ENCODE data around the gene SERPIND1. TPM values are rescaled to one million over a fixed set of nuclear protein-coding genes. Genes with fewer than 3 reads are reported as not detected.

Gene SERPIND1
- polyA plus RNA-seq, 3 donors = not detected

GRCh38 chr22:20782083-20782482, 8.2 kb downstream of the SERPIND1 start:
- H3K4me3 Mint-ChIP-seq = no peak overlapping the region
- no peak overlapping the region for H3K27ac Mint-ChIP-seq
- peaks cover 9% of the 10 kb centered on the region for H4K20me1 ChIP-seq (ENCODE audit: insufficient read depth, low read length)
- H3K9me3 Mint-ChIP-seq = no peaks in the 10 kb centered on the region
- TF ChIP-seq CTCF (IDR thresholded peaks at IDR 0.05) = no peak
- no peak for DNase-seq
- no peaks in the 10 kb centered on the region for H3K79me2 ChIP-seq (ENCODE audit: insufficient read depth, low read length)
- peaks cover 5% of the 10 kb centered on the region for H3K4me1 Mint-ChIP-seq
- H3K4me1 ChIP-seq (ENCODE audit: control insufficient read depth in 1 of 2, insufficient read depth in 2 of 2, low read length in 2 of 2) = peaks cover 0 to 5% of the 10 kb centered on the region in 2 donors
- H3K27me3 ChIP-seq (ENCODE audit: control insufficient read depth in 2 of 2, insufficient read depth in 2 of 2, low read length in 2 of 2) = no peaks in the 10 kb centered on the region
- no peak overlapping the region for H2AFZ ChIP-seq (ENCODE audit: insufficient read depth, low read depth, low read length, poor library complexity, severe bottlenecking)
- H3K36me3 ChIP-seq (replicated peaks in 1 of 2; ENCODE audit: control insufficient read depth in 1 of 2, insufficient read depth in 2 of 2, low read length in 2 of 2) = peaks cover 45 to 92% of the 10 kb centered on the region in 2 donors
- no peaks in the 10 kb centered on the region for H3K9me3 ChIP-seq (replicated peaks in 1 of 2; ENCODE audit: control insufficient read depth in 1 of 2, insufficient read depth in 1 of 2, low read length in 2 of 2)
- intact Hi-C loops (cut with micrococcal nuclease) = no loop called here
- peaks cover 0 to 2% (median 0%) of the 10 kb centered on the region in 3 donors for H3K27me3 Mint-ChIP-seq (ENCODE audit: low read depth in 3 of 3)
- no peak overlapping the region for H3K9ac ChIP-seq (ENCODE audit: insufficient read depth, low read length, poor library complexity, severe bottlenecking)
- no peak overlapping the region for H3K4me2 ChIP-seq (replicated peaks; ENCODE audit: extremely low read depth, low read length, poor library complexity, severe bottlenecking)
- no peak overlapping the region for H3K27ac ChIP-seq (ENCODE audit: low read depth in 1 of 2, low read length in 2 of 2)
- no peak overlapping the region for H3K4me3 ChIP-seq (replicated peaks in 1 of 3; ENCODE audit: low read depth in 2 of 3, low read length in 3 of 3)
- peaks cover 57 to 85% of the 10 kb centered on the region in 2 donors for H3K36me3 Mint-ChIP-seq
- WGBS (ENCODE audit: insufficient coverage) = no CpG with 5 or more reads among the region's 4 CpGs

GRCh38 chr22:20782596-20783299, 8.8 kb downstream of the SERPIND1 start:
- Histone ChIP-seq H3K9ac (ENCODE audit: insufficient read depth, low read length, poor library complexity, severe bottlenecking) (no peak overlapping the region), H3K4me3 (replicated peaks in 1 of 3; ENCODE audit: low read depth in 2 of 3, low read length in 3 of 3) (no peak overlapping the region), H3K27ac (ENCODE audit: low read depth in 1 of 2, low read length in 2 of 2) (no peak overlapping the region), H3K9me3 (replicated peaks in 1 of 2; ENCODE audit: control insufficient read depth in 1 of 2, insufficient read depth in 1 of 2, low read length in 2 of 2) (no peaks in the 10 kb centered on the region), H3K79me2 (ENCODE audit: insufficient read depth, low read length) (no peaks in the 10 kb centered on the region), H3K4me2 (replicated peaks; ENCODE audit: extremely low read depth, low read length, poor library complexity, severe bottlenecking) (no peak overlapping the region), H3K4me1 (ENCODE audit: control insufficient read depth in 1 of 2, insufficient read depth in 2 of 2, low read length in 2 of 2) (peaks cover 0 to 5% of the 10 kb centered on the region in 2 donors), H4K20me1 (ENCODE audit: insufficient read depth, low read length) (peaks cover 9% of the 10 kb centered on the region), H2AFZ (ENCODE audit: insufficient read depth, low read depth, low read length, poor library complexity, severe bottlenecking) (no peak overlapping the region), H3K27me3 (ENCODE audit: control insufficient read depth in 2 of 2, insufficient read depth in 2 of 2, low read length in 2 of 2) (no peaks in the 10 kb centered on the region), H3K36me3 (replicated peaks in 1 of 2; ENCODE audit: control insufficient read depth in 1 of 2, insufficient read depth in 2 of 2, low read length in 2 of 2) (peaks cover 49 to 92% of the 10 kb centered on the region in 2 donors)
- peaks cover 60 to 85% of the 10 kb centered on the region in 2 donors for H3K36me3 Mint-ChIP-seq
- no peak for DNase-seq
- intact Hi-C loops (cut with micrococcal nuclease) = no loop called here
- H3K4me3 Mint-ChIP-seq = no peak overlapping the region
- TF ChIP-seq CTCF (IDR thresholded peaks at IDR 0.05) = no peak
- H3K27ac Mint-ChIP-seq = no peak overlapping the region
- peaks cover 0 to 2% (median 0%) of the 10 kb centered on the region in 3 donors for H3K27me3 Mint-ChIP-seq (ENCODE audit: low read depth in 3 of 3)
- peaks cover 5% of the 10 kb centered on the region for H3K4me1 Mint-ChIP-seq
- WGBS (ENCODE audit: insufficient coverage) = 90% methylated on average over 2 of the region's 4 CpGs
- H3K9me3 Mint-ChIP-seq = no peaks in the 10 kb centered on the region

Data from CD14-positive monocyte (primary cell).